Measurements from ENCODE around the gene MUC4.
"Not testable (repeated sequence)": the region's sequence is repeated elsewhere in the genome, so short reads cannot be mapped to it uniquely, and the experiment has no call there.

Gene MUC4

DNA sequence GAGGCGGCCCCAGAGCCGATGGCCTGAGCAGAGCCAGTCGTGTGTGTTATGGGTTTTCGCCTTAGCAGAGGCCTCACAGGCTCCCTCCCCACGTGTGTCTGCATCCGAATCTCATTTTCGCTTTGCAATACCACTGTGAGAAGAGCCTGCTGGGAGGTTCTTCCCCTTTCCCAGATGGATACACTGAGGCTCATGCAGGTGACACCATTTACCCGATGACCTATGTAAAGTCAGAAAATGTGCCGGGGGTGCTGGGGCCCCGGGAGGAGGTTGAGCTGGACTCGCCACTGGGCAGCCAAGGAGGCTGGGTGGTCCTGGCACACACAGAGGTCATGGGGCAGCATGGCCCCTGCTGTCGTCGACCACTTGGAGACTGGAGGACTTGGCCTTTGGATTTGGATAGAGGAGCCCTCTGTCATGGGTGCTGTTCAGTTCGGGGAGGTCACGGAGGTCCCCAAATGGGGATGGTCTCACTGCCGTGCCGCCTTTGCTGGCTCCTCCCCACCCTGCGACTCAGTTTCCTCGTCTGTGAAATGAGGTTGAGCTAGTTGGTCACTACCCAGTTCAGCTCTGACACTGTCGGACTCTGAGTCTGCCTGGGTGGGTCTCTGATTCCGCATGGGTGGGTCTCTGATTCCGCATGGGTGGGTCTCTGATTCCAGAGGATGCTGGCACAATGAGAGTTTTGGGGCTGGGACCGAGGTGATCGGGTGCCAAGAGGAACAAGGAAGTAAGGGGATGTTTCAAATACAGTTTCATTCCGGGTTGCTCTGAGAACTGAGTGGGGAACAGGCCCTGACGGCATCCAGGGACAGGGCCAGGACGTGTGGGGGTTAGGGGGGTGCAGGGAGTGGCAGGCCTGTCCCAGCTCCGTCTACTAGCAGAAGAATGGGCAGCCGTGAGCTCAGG lies 23.2 kb upstream of the MUC4 start:
- DNase-seq (ENCODE audit: low read depth), result no peak

DNA sequence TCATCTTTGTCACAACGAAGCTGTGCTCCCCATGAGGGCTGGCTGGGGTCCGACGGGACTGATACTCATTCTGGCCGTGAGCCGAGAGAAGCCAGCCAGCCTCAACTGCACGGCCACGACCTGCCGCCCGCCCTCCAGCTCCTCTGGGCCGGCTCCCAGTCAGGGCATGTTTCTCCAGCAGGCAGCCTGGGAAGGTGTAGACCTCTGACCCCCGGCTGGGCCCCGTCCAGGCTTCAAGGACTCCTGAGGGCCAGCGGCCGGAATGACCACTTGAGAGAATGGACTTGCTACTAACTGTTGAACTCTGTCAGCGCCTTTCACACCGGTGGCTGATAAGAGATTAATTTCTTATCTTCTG lies 18.1 kb upstream of the MUC4 start:
- no peak for DNase-seq (ENCODE audit: low read depth)

DNA sequence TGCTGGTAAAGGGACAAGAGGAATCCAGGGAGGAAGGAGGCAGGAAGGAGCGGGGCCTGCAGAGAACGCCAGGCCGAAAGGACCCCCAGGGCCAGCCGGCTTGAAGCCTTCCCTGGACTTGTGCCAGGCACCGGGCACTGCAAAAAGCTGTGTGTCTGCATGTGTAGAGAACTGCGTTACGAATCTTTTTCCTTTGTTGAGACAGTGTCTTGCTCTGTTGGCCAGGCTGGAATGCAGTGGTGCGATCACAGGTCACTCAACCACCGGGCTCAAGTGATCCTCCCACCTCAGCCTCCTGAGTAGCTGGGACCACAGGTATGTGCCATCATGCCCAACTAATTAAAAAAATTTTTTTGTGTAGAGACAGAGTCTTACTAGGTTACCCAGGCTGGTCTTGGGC lies 17.0 kb upstream of the MUC4 start:
- no peak for DNase-seq (ENCODE audit: low read depth)

DNA sequence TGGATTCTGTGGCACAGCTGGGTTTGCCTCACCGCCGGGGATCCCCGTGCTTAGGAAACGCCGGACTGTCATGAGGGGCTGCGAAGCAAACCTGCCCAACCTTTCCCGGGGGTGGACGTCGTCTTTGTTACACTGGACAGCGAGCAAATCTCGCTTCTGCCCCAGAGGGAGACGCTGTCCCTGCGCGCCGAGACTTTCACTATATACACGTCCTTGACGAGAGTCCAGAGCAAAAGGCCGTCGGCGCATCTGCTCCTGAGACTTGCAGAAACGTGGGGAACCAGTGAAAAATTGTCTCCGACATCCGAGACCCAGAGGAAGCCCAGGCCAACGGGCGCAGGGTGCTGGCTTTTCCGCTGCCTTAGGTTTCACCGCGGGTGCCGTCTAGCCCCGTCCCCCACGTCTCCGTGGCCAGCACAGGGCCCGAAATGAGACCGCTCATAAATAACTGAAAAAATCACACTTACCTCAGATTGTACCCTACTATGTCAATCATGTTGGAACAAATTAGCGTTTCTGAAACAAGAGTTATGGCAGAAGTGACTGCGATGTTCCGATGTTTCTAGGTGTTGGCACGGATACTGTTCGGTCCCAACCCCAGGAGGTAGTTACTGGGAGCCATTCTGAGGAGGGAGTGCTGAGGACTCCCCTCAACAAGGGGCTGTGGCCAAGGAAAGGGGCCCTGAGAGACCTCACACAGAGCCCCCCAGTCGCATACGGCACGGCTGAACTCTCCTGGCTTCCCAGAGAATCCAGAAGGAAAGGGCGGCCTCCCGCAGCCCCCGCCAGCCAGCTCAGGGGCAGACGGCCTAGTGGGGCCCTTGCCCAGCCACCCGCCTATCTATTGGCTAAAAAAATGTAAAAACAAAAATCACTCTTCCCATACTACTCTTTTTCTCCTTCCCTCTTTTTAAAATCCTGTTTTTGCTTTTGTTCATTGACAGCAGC lies 14.4 kb upstream of the MUC4 start:
- no peak for DNase-seq (ENCODE audit: low read depth)

DNA sequence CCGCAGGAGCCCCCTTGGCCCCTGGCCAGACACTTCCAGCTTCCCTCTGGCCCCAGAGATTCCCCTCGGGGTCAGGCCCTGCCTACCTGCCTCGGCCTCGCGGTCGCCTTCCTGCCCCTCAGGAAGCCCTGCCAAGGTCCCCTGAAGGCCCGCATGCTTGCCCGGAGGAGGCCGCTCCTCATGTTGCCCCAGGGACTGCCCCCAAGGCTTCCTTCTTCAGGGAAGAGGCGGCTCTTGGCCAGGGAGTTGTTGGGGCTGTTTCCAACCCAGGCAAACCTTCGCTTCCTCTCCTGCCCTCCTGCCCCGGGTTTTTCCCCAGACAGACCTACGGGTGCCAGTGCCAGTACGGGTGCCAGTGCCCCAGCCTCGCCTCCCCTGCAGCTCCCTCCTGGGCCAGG lies 13.5 kb upstream of the MUC4 start:
- DNase-seq (ENCODE audit: low read depth), result no peak

DNA sequence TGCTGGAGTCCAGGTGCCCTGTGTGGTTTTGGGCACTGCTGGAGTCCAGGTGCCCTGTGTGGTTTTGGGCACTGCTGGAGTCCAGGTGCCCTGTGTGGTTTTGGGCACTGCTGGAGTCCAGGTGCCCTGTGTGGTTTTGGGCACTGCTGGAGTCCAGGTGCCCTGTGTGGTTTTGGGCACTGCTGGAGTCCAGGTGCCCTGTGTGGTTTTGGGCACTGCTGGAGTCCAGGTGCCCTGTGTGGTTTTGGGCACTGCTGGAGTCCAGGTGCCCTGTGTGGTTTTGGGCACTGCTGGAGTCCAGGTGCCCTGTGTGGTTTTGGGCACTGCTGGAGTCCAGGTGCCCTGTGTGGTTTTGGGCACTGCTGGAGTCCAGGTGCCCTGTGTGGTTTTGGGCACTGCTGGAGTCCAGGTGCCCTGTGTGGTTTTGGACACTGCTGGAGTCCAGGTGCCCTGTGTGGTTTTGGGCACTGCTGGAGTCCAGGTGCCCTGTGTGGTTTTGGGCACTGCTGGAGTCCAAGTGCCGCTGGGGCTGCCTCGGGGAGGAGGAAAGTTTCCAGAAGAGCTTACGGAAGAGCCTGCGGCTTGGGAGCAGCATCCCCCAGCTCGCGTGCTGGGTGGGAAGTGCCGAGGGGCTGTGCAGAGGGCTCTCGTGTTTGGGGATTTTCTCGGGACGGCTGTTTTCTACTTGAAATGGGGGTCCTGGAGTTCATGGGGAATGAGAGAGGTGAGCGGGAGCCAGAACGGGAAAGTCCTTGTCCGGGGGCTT lies 12.9 kb upstream of the MUC4 start:
- not testable (repeated sequence) for DNase-seq (ENCODE audit: low read depth)

DNA sequence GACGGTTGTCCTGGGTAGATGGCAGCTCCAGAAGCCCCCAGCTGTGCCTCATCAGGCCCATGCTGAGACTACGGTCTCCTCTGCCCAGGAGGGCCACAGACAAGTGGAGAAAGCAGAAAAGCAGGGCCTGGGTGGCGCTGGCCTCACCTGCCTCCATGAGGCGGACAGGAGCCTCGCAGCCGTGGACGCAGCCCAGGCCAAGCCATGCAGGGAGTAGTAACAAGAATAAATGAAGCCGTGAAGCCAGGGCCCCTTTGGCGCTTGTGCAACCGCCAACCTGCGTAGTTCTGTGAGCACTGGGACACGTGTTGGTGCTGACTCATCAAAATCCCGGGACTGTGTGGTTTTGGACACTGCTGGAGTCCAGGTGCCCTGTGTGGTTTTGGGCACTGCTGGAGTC lies 12.3 kb upstream of the MUC4 start:
- DNase-seq (ENCODE audit: low read depth), result no peak

DNA sequence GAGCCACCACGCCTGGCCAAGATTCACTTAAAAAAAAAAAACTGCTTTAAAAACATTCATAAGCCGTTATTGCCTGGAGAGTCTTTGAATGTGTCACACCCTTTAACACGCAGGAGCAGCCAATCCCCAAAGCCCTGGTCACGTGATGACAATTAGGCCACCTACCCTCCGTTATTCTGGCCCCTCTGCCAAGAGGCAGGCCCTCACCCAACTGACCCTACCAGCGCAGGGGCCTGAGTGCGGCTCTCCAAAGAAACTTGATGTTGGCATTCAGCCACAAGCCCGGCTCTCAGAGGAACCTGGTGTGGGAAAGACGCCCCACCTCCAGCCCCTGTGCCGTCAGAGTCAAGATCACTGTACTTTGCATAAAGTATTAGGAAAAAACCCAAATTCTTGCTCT lies 11.6 kb upstream of the MUC4 start:
- DNase-seq (ENCODE audit: low read depth), result no peak

DNA sequence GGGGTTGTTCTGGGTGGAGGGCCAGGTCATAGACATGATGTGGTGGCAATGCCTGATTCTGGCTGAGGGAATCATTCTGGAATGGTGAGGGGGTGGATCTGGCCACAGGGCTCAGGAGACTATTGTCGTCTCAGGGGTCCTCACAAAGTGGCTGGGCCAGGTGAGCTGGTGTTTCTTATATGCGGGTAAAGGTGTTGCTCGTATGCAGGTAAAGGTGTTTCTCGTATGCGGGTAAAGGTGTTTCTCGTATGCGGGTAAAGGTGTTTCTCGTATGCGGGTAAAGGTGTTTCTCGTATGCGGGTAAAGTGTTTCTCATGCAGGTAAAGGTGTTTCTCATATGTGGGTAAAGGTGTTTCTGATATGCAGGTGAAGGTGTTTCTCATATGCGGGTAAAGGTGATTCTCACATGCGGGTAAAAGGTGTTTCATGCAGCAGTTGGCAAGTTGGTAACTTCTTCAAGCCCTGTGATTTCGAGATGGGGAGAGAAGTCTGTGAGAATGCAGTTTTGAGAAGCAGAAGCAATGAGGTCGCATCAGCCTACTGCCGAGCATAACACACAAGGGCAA lies 10.5 kb upstream of the MUC4 start:
- no peak for DNase-seq (ENCODE audit: low read depth)

DNA sequence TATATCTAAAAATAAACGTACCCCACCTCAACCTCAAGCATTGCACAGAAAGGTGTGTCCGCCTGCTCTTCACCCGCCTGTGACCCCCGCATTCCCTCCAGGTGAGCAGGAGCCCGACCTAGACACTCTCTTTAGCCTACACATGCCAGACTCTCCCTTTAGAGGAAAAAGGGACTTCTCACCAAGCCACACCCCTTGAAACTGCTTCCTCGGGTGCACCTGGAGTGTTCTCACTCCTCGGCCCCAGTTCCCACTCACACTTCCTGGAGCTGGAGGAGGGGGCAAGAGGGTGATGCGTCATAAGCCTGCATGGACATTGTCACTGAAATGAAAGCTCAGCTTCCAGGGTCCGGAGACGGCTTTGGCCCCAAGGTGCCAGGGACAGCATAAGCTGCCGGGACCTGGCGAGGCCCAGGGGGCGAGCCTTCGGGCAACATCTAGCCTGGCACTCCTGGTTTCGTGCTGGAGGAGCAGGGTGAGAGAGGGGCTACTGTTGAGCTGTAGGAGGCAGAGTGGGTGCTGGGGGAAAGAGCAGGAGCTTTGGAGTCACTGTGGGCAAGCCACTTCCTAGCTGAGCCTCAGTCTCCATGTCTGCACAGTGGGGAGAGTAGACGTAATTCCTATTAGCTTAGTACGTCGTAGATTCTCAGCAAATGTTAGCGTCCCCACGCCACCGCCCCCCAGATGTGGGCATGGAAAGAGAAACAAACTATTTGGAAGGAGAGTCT lies 9.8 kb upstream of the MUC4 start:
- DNase-seq (ENCODE audit: low read depth), result no peak

DNA sequence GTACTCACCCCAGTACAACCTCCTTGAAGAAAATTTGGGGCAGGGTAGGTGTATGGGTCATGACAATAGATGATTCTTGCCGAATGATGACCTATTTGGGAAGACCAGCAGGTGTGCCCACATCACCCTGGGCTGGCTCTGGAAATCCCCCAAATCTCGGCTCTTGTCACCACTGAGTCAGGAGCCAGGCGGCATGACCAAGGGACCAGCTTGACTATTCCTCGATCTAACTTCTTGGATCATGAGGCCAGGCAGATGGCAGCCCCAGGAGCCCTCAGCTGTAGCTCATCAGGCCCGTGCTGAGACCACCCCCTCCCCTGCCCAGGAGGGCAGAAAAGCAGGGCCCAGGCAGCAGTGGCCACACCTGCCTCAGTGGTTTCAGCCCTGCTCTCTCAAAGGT lies 9.2 kb upstream of the MUC4 start:
- DNase-seq (ENCODE audit: low read depth), result no peak

DNA sequence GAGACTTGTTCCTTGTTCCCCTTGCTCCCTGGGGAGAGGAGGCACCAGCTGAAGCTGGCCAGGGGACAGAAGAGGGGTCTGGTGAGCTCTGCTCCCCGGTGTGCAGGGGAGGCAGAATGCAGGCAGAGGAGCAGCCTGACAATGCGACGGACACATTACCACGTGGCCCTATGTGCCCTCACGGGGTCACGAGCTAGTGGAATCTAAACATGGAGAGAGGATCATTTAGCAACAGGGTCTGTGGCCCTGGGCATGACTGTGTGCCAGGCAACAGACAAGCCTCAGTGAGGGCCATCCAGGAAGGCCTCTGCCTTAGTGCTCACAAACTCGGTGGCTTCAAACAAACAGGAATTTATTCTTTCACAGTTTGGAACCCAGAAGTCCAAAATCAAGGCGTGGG lies 8.5 kb upstream of the MUC4 start:
- DNase-seq (ENCODE audit: low read depth), result no peak

DNA sequence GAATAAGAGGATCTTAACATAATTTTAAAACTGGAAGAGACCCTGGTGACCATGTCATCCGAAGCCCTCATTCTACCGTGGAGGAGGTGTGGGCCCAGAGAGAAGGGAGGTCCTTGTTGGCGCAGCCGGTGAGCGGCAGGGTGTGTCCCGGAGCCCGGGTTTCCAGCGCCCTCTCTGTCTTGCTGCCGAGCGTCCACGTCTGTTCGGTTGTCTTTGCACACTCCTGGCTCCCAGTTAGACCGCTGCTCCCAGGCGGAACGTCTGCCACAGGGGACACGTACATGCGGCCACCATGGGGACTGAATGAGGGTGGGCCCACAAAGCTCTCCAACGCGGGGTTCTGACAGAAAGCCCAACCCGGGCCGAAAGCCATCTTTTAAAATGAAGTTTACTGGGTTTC lies 6.6 kb upstream of the MUC4 start:
- DNase-seq (ENCODE audit: low read depth), result no peak

DNA sequence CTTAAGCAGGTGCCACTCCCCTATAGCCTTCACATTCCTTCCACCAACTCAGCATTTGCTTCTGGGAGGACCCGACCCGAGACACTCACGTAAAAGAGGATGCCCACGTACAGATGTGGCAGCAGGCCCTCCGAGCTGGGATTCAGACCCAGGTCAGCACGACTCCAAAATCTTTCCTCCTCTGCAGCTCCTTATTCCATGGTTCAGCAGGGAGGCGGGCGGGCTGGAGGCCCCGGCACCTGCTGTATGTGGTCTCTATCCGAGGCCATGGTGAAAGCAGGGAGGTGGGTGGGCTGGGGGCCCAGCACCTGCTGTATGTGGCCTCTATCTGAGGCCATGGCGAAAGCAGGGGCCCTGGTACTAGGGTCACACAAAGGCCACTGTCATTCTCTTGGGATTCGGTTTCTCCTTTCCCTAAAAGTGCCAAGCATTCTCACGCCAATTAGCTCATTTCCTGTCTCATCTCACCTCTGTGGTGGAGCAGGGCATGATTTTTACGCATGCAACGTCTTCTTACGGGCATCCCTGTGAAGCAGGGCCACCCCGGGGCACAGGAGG lies 5.9 kb upstream of the MUC4 start:
- no peak for DNase-seq (ENCODE audit: low read depth)

DNA sequence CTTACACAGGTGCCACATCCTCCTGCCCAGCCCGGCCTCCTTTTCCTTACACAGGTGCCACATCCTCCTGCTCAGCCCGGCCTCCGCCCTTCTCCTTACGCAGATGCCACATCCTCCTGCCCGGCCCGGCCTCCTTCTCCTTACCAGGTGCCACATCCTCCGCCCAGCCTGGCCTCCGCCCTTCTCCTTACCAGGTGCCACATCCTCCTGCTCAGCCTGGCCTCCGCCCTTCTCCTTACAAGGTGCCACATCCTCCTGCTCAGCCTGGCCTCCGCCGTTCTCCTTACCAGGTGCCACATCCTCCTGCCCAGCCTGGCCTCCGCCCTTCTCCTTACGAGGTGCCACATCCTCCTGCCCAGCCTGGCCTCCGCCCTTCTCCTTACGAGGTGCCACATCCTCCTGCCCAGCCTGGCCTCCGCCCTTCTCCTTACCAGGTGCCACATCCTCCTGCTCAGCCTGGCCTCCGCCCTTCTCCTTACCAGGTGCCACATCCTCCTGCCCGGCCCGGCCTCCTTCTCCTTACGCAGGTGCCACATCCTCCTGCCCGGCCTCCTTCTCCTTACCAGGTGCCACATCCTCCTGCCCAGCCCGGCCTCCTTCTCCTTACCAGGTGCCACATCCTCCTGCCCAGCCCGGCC lies 4.7 kb upstream of the MUC4 start:
- not testable (repeated sequence) for DNase-seq (ENCODE audit: low read depth)

DNA sequence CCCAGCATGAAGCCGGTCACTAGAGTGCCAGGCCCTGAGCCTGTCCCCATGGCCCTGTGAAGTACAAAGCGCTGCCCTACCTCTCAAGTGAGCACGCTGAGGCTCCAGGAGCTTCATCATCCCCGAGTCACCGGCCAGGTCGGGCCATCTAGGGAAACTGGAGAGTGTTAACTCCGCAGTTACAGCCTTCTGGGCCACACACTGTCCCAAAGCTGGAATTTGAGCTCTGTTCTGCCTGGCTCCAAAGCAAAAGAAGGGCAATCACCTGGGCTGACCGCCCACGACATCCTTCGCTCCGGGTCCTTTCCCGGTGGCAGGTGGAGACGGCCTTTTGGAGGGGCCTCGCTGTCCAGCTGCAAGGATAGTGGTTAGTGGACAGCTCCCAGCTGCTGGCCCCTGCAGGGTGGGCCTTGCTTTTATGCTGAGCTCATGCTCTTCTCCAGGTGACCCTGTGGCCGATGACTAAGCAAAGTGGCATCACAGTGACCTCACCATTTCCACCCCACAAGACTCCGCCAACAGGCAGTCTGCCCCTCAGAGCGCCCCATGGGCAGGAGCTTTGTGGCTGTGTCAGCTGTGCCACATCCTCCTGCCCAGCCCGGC lies 3.5 kb upstream of the MUC4 start:
- DNase-seq (ENCODE audit: low read depth), result no peak

DNA sequence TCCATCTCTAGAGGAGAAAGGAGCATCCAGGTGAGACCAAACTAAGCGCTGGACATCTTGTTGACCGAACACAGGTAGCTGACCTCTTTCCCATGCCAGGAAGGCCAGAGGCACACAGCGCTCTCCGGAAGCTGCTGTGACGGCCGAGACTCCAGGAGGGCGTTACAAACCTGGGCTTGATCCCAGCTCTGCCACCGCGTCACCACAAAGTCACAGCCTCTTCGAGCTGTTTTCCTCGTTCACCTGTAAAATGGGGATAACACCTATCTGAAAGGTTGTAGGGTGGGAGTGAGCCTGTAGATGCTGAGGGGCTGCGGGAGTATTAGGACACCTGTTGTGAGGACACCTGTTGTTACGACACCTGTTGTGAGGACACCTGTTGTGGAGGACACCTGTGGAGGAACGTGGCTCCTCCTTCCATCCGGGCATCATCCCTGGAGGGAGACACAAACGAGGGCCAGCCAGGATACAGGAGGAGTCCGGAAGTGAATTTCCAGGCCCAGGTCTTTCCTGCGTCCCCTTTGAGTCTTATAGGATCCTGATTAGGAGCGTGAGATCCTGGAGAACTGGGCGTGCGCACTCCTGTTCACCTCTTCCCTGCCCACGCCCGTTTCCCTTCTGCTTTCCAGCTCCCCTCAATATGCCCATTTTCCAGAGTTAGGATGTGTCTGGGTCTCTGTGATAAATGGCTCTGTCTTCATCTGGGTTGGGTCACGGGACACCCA lies 2.3 kb upstream of the MUC4 start:
- no peak for DNase-seq (ENCODE audit: low read depth)

DNA sequence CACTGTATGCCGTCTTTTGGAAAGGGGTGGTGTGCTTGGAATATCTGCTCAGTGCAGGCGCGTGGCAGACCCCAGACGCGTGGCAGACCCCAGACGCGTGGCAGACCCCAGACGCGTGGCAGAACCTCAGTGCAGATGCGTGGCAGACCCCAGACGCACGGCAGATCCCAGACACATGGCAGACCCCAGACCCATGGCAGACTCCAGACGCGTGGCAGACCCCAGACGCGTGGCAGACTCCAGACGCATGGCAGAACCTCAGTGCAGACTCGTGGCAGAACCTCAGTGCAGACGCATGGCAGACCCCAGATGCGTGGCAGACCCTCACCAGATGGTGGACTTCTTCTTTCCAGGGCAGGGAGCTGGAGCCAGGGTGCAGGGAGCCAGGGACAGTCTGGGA lies 637 bp upstream of the MUC4 start:
- DNase-seq (ENCODE audit: low read depth), result no peak

DNA sequence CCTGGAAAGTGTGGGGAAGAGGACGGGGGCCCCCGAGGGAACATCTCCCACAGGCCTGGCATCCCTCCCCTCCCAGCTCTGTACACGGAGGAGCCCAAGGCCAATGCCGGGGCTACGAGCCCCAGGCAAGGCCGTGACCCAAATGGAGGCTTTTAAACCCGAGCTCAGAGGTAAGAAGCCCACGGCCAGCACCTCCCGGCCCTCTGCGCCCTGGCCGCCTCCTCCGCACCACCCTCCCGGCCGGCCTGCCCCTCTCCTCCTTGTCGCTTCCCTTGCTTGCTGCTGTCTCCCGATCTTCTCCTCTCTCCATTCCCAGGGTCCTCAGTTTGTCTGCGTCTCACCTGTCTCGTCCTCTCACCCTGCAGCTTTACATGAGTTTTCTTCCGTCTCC lies 1.3 kb downstream of the MUC4 start:
- no peak for DNase-seq (ENCODE audit: low read depth)
